Measurements from ENCODE around the gene LRRK2.
"Not testable (repeated sequence)": the region's sequence is repeated elsewhere in the genome, so short reads cannot be mapped to it uniquely, and the experiment has no call there.

Gene LRRK2

GRCh38 chr12:40212566-40212965 lies 12.2 kb upstream of the LRRK2 start:
- no peak for DNase-seq (ENCODE audit: low read depth in 2 of 2)

DNA sequence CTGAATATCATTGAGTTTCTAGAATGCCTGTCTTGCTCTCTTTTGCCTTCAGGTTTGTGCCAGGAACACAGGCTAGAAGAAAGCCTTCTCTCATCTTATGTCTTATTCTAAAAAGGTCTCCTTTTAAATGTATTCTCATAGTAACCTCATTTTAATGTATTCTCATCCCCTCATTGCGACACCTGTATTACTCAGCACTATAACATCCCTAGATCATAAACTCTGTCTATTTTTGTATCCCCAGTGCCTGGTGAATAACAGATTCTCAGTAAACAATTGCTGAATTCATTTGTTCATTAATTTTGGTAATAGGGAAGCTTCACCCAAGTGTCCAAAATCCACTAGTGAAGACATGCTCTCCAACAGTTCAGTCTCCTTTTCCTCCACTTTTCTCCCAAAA lies 8.8 kb upstream of the LRRK2 start:
- no peak for DNase-seq (ENCODE audit: low read depth in 2 of 2)

- DNase-seq (ENCODE audit: low read depth in 2 of 2): no peak
These were observed 8.1 kb upstream of the LRRK2 start for GRCh38 chr12:40216516-40217288.

DNA sequence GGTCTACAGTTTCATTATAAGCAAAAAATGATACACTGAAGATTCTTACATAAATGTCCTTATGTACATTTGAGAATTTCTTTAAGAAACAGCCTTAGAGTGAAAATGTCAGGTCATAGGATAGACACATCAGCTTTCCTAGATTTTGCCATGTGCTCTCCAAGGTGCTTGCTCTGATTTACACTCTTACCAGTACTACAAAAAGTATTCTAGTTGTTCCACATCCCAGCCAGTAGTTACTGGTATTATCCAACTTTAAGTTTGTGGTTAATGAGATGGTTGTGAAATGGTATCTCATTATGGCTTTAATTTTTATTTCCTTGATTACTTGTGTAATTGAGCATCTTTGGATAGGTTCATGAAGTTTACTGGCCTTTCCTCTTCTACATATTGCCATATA lies 5.0 kb upstream of the LRRK2 start:
- no peak for DNase-seq (ENCODE audit: low read depth in 2 of 2)

DNA sequence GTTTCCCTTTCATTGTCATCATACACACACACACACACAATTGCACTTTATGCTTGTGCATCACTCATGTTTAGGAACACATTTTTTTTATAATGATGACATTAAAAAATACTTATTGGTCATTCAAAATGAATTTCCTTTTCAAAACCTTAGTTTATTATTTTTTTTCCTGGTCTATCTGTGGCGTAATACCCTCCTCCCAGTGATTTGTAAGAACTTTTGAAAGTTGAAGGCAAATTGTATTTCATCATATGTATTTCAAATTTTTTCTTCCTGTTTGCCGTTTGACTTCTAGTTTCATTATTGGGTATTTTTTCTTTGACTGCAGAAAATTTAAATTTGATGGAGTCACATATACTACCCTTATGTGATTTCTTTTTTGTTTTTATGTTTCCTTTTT lies 2.5 kb upstream of the LRRK2 start:
- no peak for DNase-seq (ENCODE audit: low read depth in 2 of 2)

DNA sequence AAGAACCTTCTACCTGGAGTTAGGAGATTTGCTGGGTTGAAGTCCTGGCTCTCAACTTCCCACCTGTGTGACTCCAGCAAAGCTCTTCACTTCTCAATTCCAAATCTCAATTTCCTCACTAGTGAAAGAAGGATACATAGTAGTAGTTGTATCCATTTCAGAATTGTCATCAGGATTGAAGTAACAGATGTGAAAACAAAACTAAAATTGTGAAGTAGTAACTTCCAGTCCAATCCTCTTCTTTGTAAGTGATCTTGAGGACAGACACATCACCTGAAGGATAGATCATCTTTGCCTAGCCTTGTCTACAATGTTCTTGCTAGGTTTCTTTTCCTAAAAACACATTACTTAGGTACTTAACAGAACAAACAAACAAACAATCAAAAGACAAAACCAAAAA lies 1.2 kb upstream of the LRRK2 start:
- no peak for DNase-seq (ENCODE audit: low read depth in 2 of 2)

DNA sequence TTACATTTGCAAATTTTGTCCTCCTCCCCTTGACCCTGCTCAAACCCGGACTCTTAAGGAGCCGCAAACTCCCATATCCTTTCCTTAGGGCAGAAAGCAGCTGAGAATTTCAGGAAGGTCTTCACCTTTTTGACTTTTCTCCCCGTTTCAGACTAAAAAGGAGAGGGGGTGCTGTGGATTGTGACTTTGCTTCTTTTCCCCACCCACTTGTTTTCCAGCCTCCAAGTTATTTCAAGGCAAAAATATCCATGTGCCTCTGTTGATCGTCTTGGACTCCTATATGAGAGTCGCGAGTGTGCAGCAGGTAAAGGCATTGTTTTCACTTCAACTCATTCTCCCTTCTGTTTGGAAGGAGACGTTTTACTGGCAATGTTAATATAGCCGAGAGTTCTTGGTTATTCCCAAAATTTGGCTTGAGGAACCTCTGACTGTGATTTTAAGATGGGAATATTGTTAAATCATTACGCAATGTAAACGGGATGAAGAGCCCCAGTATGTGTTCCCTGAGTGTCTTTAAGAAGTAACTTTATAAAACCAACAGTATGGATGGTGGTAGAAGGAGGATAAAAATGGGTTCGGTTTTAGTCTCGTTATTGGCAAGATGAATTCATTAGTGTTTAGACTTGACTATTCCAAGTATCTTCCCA lies 663 bp downstream of the LRRK2 start:
- no peak for DNase-seq (ENCODE audit: low read depth in 2 of 2)

- DNase-seq (ENCODE audit: low read depth in 2 of 2): no peak
These were observed 1.3 kb downstream of the LRRK2 start for GRCh38 chr12:40225984-40226602.

DNA sequence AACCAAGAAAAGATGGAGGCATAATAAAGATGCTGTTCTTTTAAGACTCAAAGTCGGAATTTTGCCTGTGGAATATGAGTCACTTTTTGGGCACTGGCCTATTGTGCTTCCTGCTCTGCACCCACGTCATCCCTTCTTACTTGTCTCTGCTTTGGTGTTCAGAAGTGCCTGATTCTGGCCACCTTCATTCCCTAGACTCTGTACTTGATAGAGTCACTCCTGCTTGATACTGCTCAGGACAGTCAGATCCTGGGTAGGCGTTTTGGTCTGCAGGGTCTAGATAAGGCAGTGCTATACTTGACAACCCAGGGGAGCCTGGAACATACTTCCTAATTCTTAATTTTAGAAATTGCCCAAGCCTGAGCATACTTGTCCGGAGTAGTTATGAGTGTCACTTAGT lies 1.9 kb downstream of the LRRK2 start:
- DNase-seq (ENCODE audit: low read depth in 2 of 2): no peak

DNA sequence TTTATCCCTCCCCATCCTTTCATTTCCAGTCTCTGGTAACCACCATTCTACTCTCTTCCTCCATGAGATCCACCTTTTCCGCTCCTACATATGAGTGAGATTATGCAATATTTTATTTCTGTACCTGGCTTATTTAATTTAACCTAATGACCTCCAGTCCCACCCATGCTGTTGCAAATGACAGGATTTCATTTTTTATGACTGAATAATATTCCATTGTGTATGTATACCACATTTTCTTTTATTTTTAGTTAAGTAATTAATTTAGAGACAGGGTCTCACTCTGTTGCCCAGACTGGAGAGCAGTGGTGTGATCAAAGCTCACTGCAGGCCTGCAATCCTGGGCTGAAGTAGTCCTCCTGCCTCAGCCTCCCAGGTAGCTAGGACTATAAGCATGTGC lies 2.6 kb downstream of the LRRK2 start:
- no peak for DNase-seq (ENCODE audit: low read depth in 2 of 2)

DNA sequence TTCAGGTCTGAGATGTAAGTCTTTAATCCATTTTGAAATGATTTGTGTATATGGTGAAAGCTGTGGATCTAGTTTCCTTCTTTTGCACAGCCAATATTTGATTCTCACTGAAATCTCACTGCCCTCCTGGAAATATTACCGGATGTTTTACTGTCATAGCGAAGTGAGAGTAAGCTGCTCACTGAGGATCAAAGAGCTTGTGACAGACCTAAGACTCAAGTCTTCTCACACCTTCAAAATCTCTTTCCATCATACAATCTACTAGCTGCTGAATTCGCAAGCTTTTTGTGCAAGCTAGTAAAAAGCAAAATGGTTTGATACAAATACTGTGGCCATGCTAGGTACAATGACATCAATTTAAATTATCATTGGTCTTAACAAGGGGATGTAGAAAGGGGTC lies 3.9 kb downstream of the LRRK2 start:
- no peak for DNase-seq (ENCODE audit: low read depth in 2 of 2)

GRCh38 chr12:40229690-40230651 lies 5.2 kb downstream of the LRRK2 start:
- no peak for DNase-seq (ENCODE audit: low read depth in 2 of 2)

DNA sequence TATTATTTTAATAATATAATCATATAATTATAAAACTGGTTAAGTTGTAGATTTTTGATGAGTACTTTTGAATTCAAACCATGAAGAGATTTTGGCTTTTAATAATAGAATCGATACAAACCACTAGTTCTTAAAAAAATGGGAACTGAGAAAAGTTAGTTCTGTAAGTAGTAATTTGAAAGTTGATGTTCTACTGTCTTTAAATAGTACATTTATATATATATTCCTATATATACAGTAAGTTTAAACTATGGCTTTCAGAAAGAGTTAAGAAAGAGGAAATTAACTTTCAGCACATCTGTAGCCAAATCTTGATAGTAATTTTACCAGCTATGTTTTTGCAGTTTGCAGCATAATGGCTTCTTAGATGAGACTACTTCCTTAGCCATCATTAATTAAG lies 7.8 kb downstream of the LRRK2 start:
- no peak for DNase-seq (ENCODE audit: low read depth in 2 of 2)

GRCh38 chr12:40233741-40234367 lies 9.1 kb downstream of the LRRK2 start:
- no peak for DNase-seq (ENCODE audit: low read depth in 2 of 2)

DNA sequence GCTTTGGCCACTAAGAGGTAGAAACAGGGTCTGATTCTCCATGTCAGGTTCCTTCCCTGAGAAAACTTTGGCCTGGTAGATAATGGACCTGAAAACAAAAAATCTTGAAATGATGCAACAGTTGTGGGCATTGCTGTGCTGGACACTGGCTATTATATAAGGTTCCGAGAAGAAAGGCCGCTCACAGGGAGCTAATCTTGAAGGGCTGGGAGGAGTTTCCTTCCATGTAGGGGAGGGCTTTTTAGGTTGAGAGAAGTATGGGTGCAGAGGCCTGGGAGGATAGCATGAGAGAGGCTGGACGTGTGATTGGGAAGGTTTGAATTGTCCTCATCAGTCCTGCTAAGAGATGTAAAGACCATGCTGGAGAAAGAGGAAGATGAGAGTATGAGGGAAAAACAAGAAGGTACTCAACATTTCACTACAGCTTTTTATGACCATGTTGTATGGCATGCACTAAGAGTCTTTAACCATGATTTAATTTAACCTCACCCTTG lies 11.6 kb downstream of the LRRK2 start:
- DNase-seq (ENCODE audit: low read depth in 2 of 2): no peak

DNA sequence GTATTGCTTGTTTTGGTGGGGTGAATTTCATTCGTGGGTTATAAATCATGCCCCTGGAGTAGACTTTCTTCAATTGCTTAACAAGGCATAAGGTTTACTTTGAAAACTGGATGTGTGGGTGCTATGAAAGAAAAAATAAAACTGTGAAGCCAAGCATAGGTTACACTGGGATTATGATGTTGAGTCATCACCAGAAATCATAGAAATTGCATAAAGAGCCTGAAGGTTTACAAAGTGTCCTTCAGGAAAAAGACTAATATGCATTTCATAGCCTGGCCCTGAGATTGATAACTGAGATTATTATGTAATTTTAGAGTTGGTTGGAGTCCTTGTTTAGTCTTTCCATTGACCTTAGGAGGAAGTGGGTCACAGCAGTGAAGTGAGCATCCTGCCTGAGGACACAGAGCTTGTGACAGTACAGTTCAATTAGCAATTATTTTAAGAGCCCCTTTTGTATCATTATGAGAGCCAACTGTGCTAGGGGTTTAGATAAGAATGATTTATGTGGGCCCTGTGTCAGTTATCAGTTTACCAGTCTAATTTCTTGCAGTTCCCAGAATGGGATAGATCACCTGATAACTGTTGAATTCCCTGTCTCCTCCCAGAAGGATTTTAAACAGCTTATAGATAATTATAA lies 13.6 kb downstream of the LRRK2 start:
- DNase-seq (ENCODE audit: low read depth in 2 of 2): no peak

DNA sequence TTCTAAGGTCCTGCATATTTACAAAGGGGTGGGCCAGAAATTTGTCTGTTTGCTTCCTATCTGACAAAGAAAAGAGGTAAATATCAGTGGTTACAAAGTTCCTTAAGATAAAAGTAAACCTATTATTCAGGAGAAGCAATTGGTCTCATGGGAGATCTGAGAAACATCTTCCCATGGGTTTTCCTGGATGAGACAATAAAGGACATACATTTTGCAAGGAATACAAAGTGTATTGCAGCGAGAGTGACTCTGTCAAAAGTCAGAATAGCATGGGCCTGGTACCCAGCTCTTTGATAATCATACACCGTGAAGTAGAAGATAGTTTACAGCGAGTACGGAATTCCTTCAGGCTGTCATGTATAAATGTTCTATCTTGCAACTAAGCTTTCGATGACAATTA lies 14.2 kb downstream of the LRRK2 start:
- DNase-seq (ENCODE audit: low read depth in 2 of 2): no peak

DNA sequence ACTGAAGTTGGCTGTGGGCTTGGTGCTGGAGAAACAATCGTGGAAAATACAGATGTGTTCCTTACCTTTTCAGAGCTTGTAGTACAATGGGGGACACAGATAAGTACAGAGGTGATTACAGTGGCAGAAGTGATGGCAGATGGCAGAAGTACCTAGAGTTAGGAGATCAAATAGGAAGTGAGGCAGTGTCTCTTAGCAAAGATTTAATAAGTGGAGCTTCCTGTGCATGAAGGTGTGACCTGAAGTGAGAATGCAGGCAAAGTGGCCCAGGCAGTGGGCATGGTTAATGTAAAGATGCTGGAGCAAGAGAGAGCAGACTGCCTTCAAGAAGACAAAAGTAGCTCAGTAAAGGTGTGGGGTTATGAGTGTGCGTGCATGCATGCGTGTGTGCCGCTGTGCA lies 16.0 kb downstream of the LRRK2 start:
- DNase-seq (ENCODE audit: low read depth in 2 of 2): no peak

- no peak for DNase-seq (ENCODE audit: low read depth in 2 of 2)
These were observed 16.9 kb downstream of the LRRK2 start for GRCh38 chr12:40241741-40242140.

DNA sequence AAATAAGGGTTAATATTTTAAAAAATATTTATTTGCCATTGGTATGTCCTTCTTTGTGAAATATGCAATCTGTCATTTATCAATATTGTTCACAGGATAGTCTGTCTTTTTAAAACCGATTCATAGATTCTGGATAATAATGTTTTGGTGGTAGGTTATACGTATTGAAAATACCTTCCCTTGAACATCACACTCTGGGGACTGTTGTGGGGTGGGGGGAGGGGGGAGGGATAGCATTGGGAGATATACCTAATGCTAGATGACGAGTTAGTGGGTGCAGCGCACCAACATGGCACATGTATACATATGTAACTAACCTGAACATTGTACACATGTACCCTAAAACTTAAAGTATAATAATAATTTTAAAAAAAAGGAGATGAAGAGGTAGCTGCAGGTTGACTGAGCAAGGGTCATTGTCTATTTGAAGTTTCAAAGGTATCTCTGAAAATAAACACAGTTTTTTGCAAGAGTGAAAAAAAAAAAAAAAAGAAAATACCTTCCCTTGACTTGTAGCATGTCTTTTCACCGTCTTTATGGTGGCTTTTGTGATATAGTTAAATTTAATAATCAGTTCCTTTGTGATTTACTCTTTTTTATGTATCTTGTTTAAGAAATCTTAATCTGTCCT lies 19.8 kb downstream of the LRRK2 start:
- not testable (repeated sequence) for DNase-seq (ENCODE audit: low read depth in 2 of 2)
